A549 (cell line): ENCODE results near the gene AHI1. TPM values are rescaled to one million over a fixed set of nuclear protein-coding genes. Genes with fewer than 3 reads are reported as not detected.

Experiments used
- ATAC-seq, 2 experiments: fragments of 200-7000 bp in 1 of 2; fragments of >200 bp in 1 of 2; cut with Nextera tagmentation in 1 of 2; cut with Tn5 transposase in 1 of 2; 3 replicates each; pipeline versions ENCODE4 v1.8.0 to v1.9.1; 2018 to 2020; ENCODE audit warnings: mild to moderate bottlenecking in 1 of 2, moderate library complexity in 1 of 2
- CTCF ChIA-PET: fragments of 300-600 bp; sonication (Branson Sonifier 250); formaldehyde crosslinking; extraction: SDS; loops from one replicate; lab custom pipeline; 2021; ENCODE audit warnings: antibody characterized with exemption, inconsistent platforms; lab: Yijun Ruan, JAX
- POLR2A ChIA-PET: fragments of 350-600 bp; formaldehyde crosslinking; extraction: SDS; loops from one replicate; lab custom pipeline; 2021; ENCODE audit warnings: antibody characterized with exemption, inconsistent platforms; lab: Yijun Ruan, JAX
- DNase-seq, 2 experiments: peaks; one replicate each; pipeline versions ENCODE4 v3.0.0 to v3.0.0-alpha.2; 2011 to 2016; ENCODE audit warnings: low read depth in 1 of 2, low spot score in 1 of 2
- FAIRE-seq: peaks from 2 replicates; lab custom pipeline; 2011; peaks lifted over from hg19 to GRCh38; lab: Jason Lieb, UNC
- H3K27ac ChIP-seq, 2 experiments: fragments of >200 bp; sonication (Bioruptor Twin); formaldehyde crosslinking; 3 replicates each; pipeline ENCODE4 v1.5.1; 2016 to 2017
- H3K4me1 ChIP-seq: fragments of >200 bp; sonication (Bioruptor Twin); formaldehyde crosslinking; 3 replicates; pipeline ENCODE4 v1.6.1; 2016
- H3K4me2 ChIP-seq: fragments of >200 bp; sonication (Bioruptor Twin); formaldehyde crosslinking; 3 replicates; pipeline ENCODE4 v1.6.1; 2016
- H3K4me3 ChIP-seq: fragments of >200 bp; sonication (Bioruptor Twin); formaldehyde crosslinking; 3 replicates; pipeline ENCODE4 v1.5.1; 2016
- H3K9me3 ChIP-seq: fragments of >200 bp; sonication (Bioruptor Twin); formaldehyde crosslinking; 3 replicates; pipeline ENCODE4 v1.6.1; 2016
- CBX2 ChIP-seq: fragments of 200-600 bp; sonication (generic); IDR thresholded peaks from 2 replicates; pipeline ENCODE4 v1.6.1; 2016; ENCODE audit warnings: low read depth, mild to moderate bottlenecking, borderline replicate concordance
- CBX8 ChIP-seq: fragments of 200-600 bp; sonication (generic); IDR thresholded peaks from 2 replicates; pipeline ENCODE4 v1.6.1; 2016
- CTCF ChIP-seq: fragments of >200 bp; sonication (Bioruptor Twin); formaldehyde crosslinking; IDR thresholded peaks from 3 replicates; pipeline ENCODE4 v1.5.1; 2016
- E2F6 ChIP-seq: IDR thresholded peaks from 2 replicates; pipeline ENCODE4 v1.6.1; 2012; ENCODE audit warnings: low read depth, borderline replicate concordance
- ESRRA ChIP-seq: fragments of 150-350 bp; IDR thresholded peaks from 2 replicates; pipeline ENCODE4 v1.6.1; 2014; ENCODE audit warnings: mild to moderate bottlenecking, low read length, borderline replicate concordance
- GATA3 ChIP-seq: IDR thresholded peaks from 2 replicates; pipeline ENCODE4 v1.6.1; 2012; ENCODE audit warnings: borderline replicate concordance
- HOXB5 ChIP-seq: fragments of 250-450 bp; sonication (Bioruptor Pico); IDR thresholded peaks from 2 replicates; pipeline ENCODE4 v1.5.0; 2020; ENCODE audit warnings: mild to moderate bottlenecking, moderate library complexity
- JUN ChIP-seq, 2 experiments: fragments of >200 bp; sonication (Bioruptor Twin); formaldehyde crosslinking; IDR thresholded peaks; 2 replicates in 1 of 2; 3 replicates in 1 of 2; pipeline ENCODE4 v1.6.1; 2016 to 2017
- JUNB ChIP-seq: fragments of >200 bp; sonication (Bioruptor Twin); formaldehyde crosslinking; IDR thresholded peaks from 2 replicates; pipeline ENCODE4 v1.6.1; 2016
- KDM5A ChIP-seq: fragments of 200-600 bp; sonication (generic); IDR thresholded peaks from 2 replicates; pipeline ENCODE4 v1.6.1; 2016; ENCODE audit warnings: antibody characterized with exemption, mild to moderate bottlenecking
- MAFK ChIP-seq: fragments of 450-650 bp; IDR thresholded peaks from 2 replicates; pipeline ENCODE4 v1.6.1; 2014; ENCODE audit not compliant: partially characterized antibody
- MAX ChIP-seq: IDR thresholded peaks from 2 replicates; pipeline ENCODE4 v1.6.1; 2012
- MAZ ChIP-seq: fragments of 150-350 bp; IDR thresholded peaks from 2 replicates; pipeline ENCODE4 v1.6.1; 2014; ENCODE audit warnings: antibody characterized with exemption, low read depth, low read length, borderline replicate concordance
- NPAS2 ChIP-seq: fragments of 250-450 bp; sonication (Bioruptor Pico); IDR thresholded peaks from 2 replicates; pipeline ENCODE4 v1.8.0; 2022; ENCODE audit warnings: mild to moderate bottlenecking, moderate library complexity, borderline replicate concordance
- RARB ChIP-seq: fragments of 250-450 bp; sonication (Bioruptor Pico); IDR thresholded peaks from 2 replicates; pipeline ENCODE4 v1.8.0; 2021; ENCODE audit warnings: mild to moderate bottlenecking, moderate library complexity
- REST ChIP-seq: fragments of 200-600 bp; sonication (generic); IDR thresholded peaks from 2 replicates; pipeline ENCODE4 v1.6.1; 2016; ENCODE audit warnings: antibody characterized with exemption, mild to moderate bottlenecking, moderate library complexity
- RFX5 ChIP-seq: fragments of 450-650 bp; IDR thresholded peaks from 2 replicates; pipeline ENCODE4 v1.7.1; 2014; ENCODE audit warnings: antibody characterized with exemption, mild to moderate bottlenecking, moderate library complexity
- TFCP2L1 ChIP-seq: fragments of 250-450 bp; sonication (Bioruptor Pico); IDR thresholded peaks from 2 replicates; pipeline ENCODE4 v1.5.0; 2021; ENCODE audit warnings: mild to moderate bottlenecking
- USF2 ChIP-seq: fragments of 450-650 bp; IDR thresholded peaks from 2 replicates; pipeline ENCODE4 v1.6.1; 2014; ENCODE audit warnings: antibody characterized with exemption
- ZNF302 ChIP-seq: fragments of 250-450 bp; sonication (Bioruptor Pico); IDR thresholded peaks from 2 replicates; pipeline ENCODE4 v1.9.0; 2021; ENCODE audit warnings: inconsistent platforms, mild to moderate bottlenecking, moderate library complexity
- WGBS: methylation state at CpG from one replicate; pipeline ENCODE4 v1.1.6; 2017; ENCODE audit errors: missing lambda C conversion rate; 5-methylcytosine and 5-hydroxymethylcytosine counted together
- polyA plus RNA-seq, 4 experiments: library from polyadenylated mRNA; depleted of rRNA in 3 of 4; stranded (reverse); fragments of >200 nt; fragmentation: RNase III in 1 of 4; extraction: RNeasy Plus Mini Kit Qiagen cat#74134 plus additional on column Dnase treatment in 1 of 4; gene quantifications; 2 replicates in 3 of 4; 3 replicates in 1 of 4; pipeline ENCODE4 v1.2.3, GENCODE V29; 2011 to 2017

AHI1 gene
- polyA plus RNA-seq, 2 of the 4 experiments (the other 2 are of a cell fraction) = 24.7 to 50.8 TPM

GRCh38 chr6:135311446-135312200 is 185.9 kb downstream of the AHI1 start:
- ATAC-seq = no peak
- TF ChIP-seq ZNF302 (CRISPR knock-in tag) = no peak
- TF ChIP-seq MAFK = peak; percentile 16
- Histone ChIP-seq H3K4me2 (no peak overlapping the region), H3K4me3 (no peak overlapping the region), H3K4me1 (no peaks in the 10 kb centered on the region), H3K27ac (no peak overlapping the region), H3K9me3 (no peaks in the 10 kb centered on the region)
- DNase-seq = no peak
- POLR2A ChIA-PET = interaction anchor here (0.7 kb wide), 1 partner anchor 86 kb away, joined by 3 read pairs; no protein-coding TSS in a partner anchor
- CTCF ChIA-PET = no interaction called here
- FAIRE-seq = no peak
- WGBS = 85% methylated on average over 4 of the region's 4 CpGs

GRCh38 chr6:135310291-135310690 is 187.2 kb downstream of the AHI1 start:
- POLR2A ChIA-PET = no interaction called here
- ATAC-seq = no peak
- Histone ChIP-seq H3K4me2 (no peak overlapping the region), H3K9me3 (no peaks in the 10 kb centered on the region), H3K4me1 (no peaks in the 10 kb centered on the region)
- CTCF ChIA-PET = no interaction called here
- FAIRE-seq = no peak
- TF ChIP-seq RARB (CRISPR knock-in tag) (no peak), RFX5 (no peak), TFCP2L1 (no peak), MAX (no peak), NPAS2 (no peak), HOXB5 (CRISPR knock-in tag) (no peak), JUNB (no peak), CBX8 (no peak), MAFK (no peak), USF2 (no peak), GATA3 (no peak), KDM5A (no peak), ESRRA (no peak), MAZ (no peak)
- TF ChIP-seq, all 56 proteins: peak for 0
- no peak overlapping the region for H3K4me3 ChIP-seq
- H3K27ac ChIP-seq = no peak overlapping the region
- no peak for DNase-seq
- WGBS = 100% methylated on average over 1 of the region's 1 CpG

- ATAC-seq (no peak), DNase-seq (no peak), FAIRE-seq (no peak)
- TF ChIP-seq REST = no peak
- no peak for TF ChIP-seq MAFK
- TF ChIP-seq RARB (CRISPR knock-in tag) = no peak
- TF ChIP-seq E2F6 = no peak
- TF ChIP-seq CBX2 = no peak
- TF ChIP-seq CBX8 = no peak
- TF ChIP-seq JUN (IDR thresholded peaks at IDR 0.05) = no peak
- TF ChIP-seq CTCF = no peak
- no peak for TF ChIP-seq GATA3
- WGBS = 94% methylated on average over 5 of the region's 5 CpGs
- CTCF ChIA-PET = no interaction called here
- Histone ChIP-seq H3K4me1 (no peaks in the 10 kb centered on the region), H3K9me3 (no peaks in the 10 kb centered on the region), H3K27ac (no peak overlapping the region), H3K4me2 (no peak overlapping the region), H3K4me3 (no peak overlapping the region)
- POLR2A ChIA-PET = no interaction called here
Observed at GRCh38 chr6:135306740-135307420, 190.7 kb downstream of the AHI1 start.
